ENCODE data around the gene SIPA1L3. TPM values are rescaled to one million over a fixed set of nuclear protein-coding genes. Genes with fewer than 3 reads are reported as not detected.

Gene SIPA1L3
- total RNA-seq, 4 donors from 2014 or later, result 4.1 to 18.7 (median 6.1) TPM

DNA sequence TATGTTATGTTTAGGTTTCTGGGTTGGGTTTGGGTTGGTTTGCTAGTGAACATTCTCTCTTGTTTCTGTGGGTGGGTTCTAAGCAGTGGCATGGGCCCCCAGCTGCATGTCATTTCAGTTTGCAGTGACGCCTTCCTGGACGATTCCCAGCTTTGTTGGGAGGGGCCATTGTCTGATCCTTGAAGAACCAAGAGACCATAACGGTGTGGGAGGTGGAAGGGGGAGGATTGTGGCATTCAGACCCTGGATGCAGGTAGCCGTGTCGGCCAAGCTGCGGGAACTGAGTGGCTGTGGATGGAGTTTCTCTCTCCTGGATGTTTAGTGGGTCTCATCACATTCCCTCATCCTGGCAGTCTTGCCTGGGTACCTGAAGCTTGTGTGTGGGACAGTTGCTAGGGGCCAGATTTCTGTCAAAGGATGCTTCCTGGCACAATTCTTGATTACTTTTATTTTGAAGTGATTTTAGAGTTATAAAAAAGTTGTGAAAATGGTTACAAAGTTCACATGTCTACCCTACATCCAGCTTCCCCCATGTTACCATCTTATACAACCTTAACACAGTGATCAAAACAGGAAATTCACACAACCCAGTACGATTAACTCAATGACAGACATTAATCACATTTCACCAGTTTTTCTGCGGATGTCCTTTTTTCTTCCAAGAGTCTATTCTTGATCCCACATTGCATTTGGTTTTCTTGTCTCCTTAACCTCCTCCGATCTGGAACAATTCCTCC lies 123.8 kb downstream of the SIPA1L3 start:
- intact Hi-C loops (cut with DNase I; ENCODE audit: low total_unique reads) (no loop called here), in situ Hi-C loops (cut with MboI; ENCODE audit: low sequenced_read_pairs in 4 of 4) (no loop called here)
- ATAC-seq (no peak), DNase-seq (no peak)
- Histone ChIP-seq H3K9me3 (no peaks in the 10 kb centered on the region), H3K4me3 (no peak overlapping the region), H3K4me1 (peaks cover under 1 to 8% of the 10 kb centered on the region in 2 donors), H3K27me3 (no peaks in the 10 kb centered on the region), H3K36me3 (no peaks in the 10 kb centered on the region), H3K27ac (no peak overlapping the region)
- TF ChIP-seq CTCF (IDR thresholded peaks at IDR 0.05 in 4 of 5, conservative IDR thresholded peaks at IDR 0.05 in 1 of 5) (no peak), POLR2A (IDR thresholded peaks at IDR 0.05) (no peak)

- Histone ChIP-seq H3K36me3 (no peaks in the 10 kb centered on the region), H3K4me3 (no peak overlapping the region), H3K9me3 (no peaks in the 10 kb centered on the region), H3K27me3 (no peaks in the 10 kb centered on the region), H3K4me1 (peaks cover 6 to 8% of the 10 kb centered on the region in 2 donors), H3K27ac (no peak overlapping the region)
- in situ Hi-C loops (cut with MboI; ENCODE audit: low sequenced_read_pairs in 4 of 4), result no loop called here
- DNase-seq (no peak), ATAC-seq (no peak)
- intact Hi-C loops (cut with DNase I; ENCODE audit: low total_unique reads), result no loop called here
- TF ChIP-seq POLR2A (IDR thresholded peaks at IDR 0.05), result no peak
- no peak for TF ChIP-seq CTCF (IDR thresholded peaks at IDR 0.05 in 4 of 5, conservative IDR thresholded peaks at IDR 0.05 in 1 of 5)
Measured at GRCh38 chr19:38031423-38031770, 124.4 kb downstream of the SIPA1L3 start.

DNA sequence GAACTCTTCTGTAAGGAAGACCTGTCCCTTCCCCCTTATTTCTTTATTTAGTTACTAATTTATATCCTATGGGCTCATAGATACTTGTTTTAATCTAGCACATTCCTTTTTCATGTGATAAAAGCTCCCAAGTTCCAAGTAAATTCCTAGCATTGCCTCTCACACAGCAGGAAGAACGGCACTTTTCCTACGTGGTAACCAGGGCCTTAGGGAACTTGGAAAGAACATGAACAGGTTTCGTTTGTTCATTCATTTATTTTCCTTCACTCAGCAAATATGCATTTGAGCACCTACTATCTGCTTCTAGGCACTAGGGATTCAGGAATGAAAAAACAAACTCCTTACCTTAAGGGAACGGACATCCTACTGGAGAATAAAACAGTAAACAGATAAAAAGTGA lies 125.1 kb downstream of the SIPA1L3 start:
- TF ChIP-seq CTCF (IDR thresholded peaks at IDR 0.05 in 4 of 5, conservative IDR thresholded peaks at IDR 0.05 in 1 of 5), result no peak
- TF ChIP-seq POLR2A (IDR thresholded peaks at IDR 0.05), result no peak
- Histone ChIP-seq H3K27ac (no peak overlapping the region), H3K4me3 (no peak overlapping the region), H3K27me3 (no peaks in the 10 kb centered on the region), H3K4me1 (peaks cover 14 to 15% of the 10 kb centered on the region in 2 donors), H3K36me3 (no peaks in the 10 kb centered on the region), H3K9me3 (no peaks in the 10 kb centered on the region)
- DNase-seq (no peak), ATAC-seq (no peak)
- intact Hi-C loops (cut with DNase I; ENCODE audit: low total_unique reads) (no loop called here), in situ Hi-C loops (cut with MboI; ENCODE audit: low sequenced_read_pairs in 4 of 4) (no loop called here)

DNA sequence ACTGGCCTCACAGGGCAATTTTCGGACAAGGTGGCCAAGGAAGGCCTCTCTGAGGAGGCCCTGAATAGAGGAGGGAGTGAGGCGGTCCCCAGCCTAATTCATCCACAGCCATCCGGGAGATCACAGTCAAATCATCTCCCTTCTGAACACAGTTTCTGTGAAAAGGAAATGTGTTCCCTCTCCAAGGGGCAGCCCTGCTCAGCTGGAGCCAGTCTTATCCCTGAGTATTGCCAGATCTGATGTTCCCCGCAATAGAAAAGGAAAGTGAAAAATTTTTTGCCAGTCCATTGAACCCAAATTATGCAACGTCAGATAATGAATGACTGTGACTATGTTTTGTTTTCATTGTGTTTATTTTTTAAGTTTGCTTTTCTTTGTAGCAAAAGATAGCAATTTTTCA lies 125.9 kb downstream of the SIPA1L3 start:
- intact Hi-C loops (cut with DNase I; ENCODE audit: low total_unique reads), result no loop called here
- DNase-seq, result no peak
- H3K4me3 ChIP-seq, result no peak overlapping the region
- no peaks in the 10 kb centered on the region for H3K9me3 ChIP-seq
- H3K27ac ChIP-seq, result no peak overlapping the region
- no peaks in the 10 kb centered on the region for H3K27me3 ChIP-seq
- ATAC-seq, result no peak
- H3K36me3 ChIP-seq, result no peaks in the 10 kb centered on the region
- in situ Hi-C loops (cut with MboI; ENCODE audit: low sequenced_read_pairs in 4 of 4), result no loop called here
- TF ChIP-seq POLR2A (IDR thresholded peaks at IDR 0.05) (no peak), CTCF (IDR thresholded peaks at IDR 0.05 in 4 of 5, conservative IDR thresholded peaks at IDR 0.05 in 1 of 5) (no peak)
- H3K4me1 ChIP-seq, result peaks cover 22 to 23% of the 10 kb centered on the region in 2 donors
